ENCODE data around the gene PAPOLA.

The PAPOLA gene

GRCh38 chr14:96568621-96569020 is 66.4 kb downstream of the PAPOLA start:
- no peak for DNase-seq

GRCh38 chr14:96571311-96571710 is 69.1 kb downstream of the PAPOLA start:
- DNase-seq, result no peak

GRCh38 chr14:96573473-96574100 is 71.4 kb downstream of the PAPOLA start:
- DNase-seq, result no peak

- DNase-seq, result no peak
Measured at GRCh38 chr14:96574171-96574632, 72.0 kb downstream of the PAPOLA start.

- DNase-seq, result no peak
Measured at GRCh38 chr14:96574633-96575632, 72.8 kb downstream of the PAPOLA start.

- no peak for DNase-seq
Measured at GRCh38 chr14:96576359-96576758, 74.2 kb downstream of the PAPOLA start.

GRCh38 chr14:96576937-96577336 is 74.8 kb downstream of the PAPOLA start:
- no peak for DNase-seq

GRCh38 chr14:96578619-96579018 is 76.4 kb downstream of the PAPOLA start:
- DNase-seq, result no peak

GRCh38 chr14:96579358-96579757 is 77.2 kb downstream of the PAPOLA start:
- no peak for DNase-seq

- DNase-seq, result no peak
Measured at GRCh38 chr14:96579855-96580254, 77.7 kb downstream of the PAPOLA start.

- DNase-seq, result no peak
Measured at GRCh38 chr14:96580566-96580965, 78.4 kb downstream of the PAPOLA start.

GRCh38 chr14:96581026-96581425 is 78.8 kb downstream of the PAPOLA start:
- DNase-seq, result no peak

GRCh38 chr14:96581902-96582301 is 79.7 kb downstream of the PAPOLA start:
- no peak for DNase-seq

- DNase-seq, result no peak
Measured at GRCh38 chr14:96582411-96582961, 80.3 kb downstream of the PAPOLA start.

GRCh38 chr14:96582995-96583394 is 80.8 kb downstream of the PAPOLA start:
- DNase-seq, result no peak

GRCh38 chr14:96583569-96584041 is 81.4 kb downstream of the PAPOLA start:
- no peak for DNase-seq

- no peak for DNase-seq
Measured at GRCh38 chr14:96584199-96584906, 82.2 kb downstream of the PAPOLA start.

- no peak for DNase-seq
Measured at GRCh38 chr14:96584907-96585671, 82.9 kb downstream of the PAPOLA start.

GRCh38 chr14:96585672-96586013 is 83.5 kb downstream of the PAPOLA start:
- no peak for DNase-seq

GRCh38 chr14:96586056-96586455 is 83.9 kb downstream of the PAPOLA start:
- DNase-seq, result no peak

GRCh38 chr14:96586921-96587822 is 85.0 kb downstream of the PAPOLA start:
- no peak for DNase-seq

Data from activated CD4-positive, alpha-beta T cell treated with anti-CD3 and anti-CD28 coated beads for 4 hours (primary cell).